H1 (cell line): Measurements from ENCODE around the gene CNGA1. TPM values are rescaled to one million over a fixed set of nuclear protein-coding genes. Genes with fewer than 3 reads are reported as not detected.

Experiments
- CTCF ChIA-PET: fragments of 300-600 bp; sonication (Branson Sonifier 250); formaldehyde crosslinking; loops from one replicate; lab custom pipeline; 2021; ENCODE audit not compliant: partially characterized antibody; lab: Charles Lee
- POLR2A ChIA-PET: fragments of 300-600 bp; sonication (Branson Sonifier 250); formaldehyde crosslinking; loops from one replicate; lab custom pipeline; 2021; ENCODE audit warnings: inconsistent platforms; ENCODE audit not compliant: partially characterized antibody; lab: Charles Lee
- DNase-seq, 2 experiments: peaks; one replicate each; pipeline versions ENCODE4 v3.0.0 to v3.0.0-alpha.2; 2010 to 2022; ENCODE audit warnings: low spot score in 2 of 2, low read depth in 1 of 2, mixed read lengths in 1 of 2
- FAIRE-seq: peaks from 2 replicates; lab custom pipeline; 2011; peaks lifted over from hg19 to GRCh38; lab: Jason Lieb, UNC
- H2AFZ ChIP-seq: 2 replicates; pipeline ENCODE4 v1.8.1; 2012; ENCODE audit warnings: low read length, inconsistent platforms
- H2AK5ac ChIP-seq: 2 replicates; pipeline ENCODE4 v1.6.1; 2013; ENCODE audit warnings: low read depth, low read length
- H2BK120ac ChIP-seq: replicated peaks from 2 replicates; pipeline ENCODE3; 2013; ENCODE audit warnings: low read depth, low read length, inconsistent platforms
- H2BK12ac ChIP-seq: 2 replicates; pipeline ENCODE4 v1.6.1; 2013; ENCODE audit warnings: low read depth, low read length
- H2BK15ac ChIP-seq: 2 replicates; pipeline ENCODE4 v1.6.1; 2013; ENCODE audit warnings: low read length
- H2BK20ac ChIP-seq: 2 replicates; pipeline ENCODE4 v1.6.1; 2013; ENCODE audit warnings: low read length
- H2BK5ac ChIP-seq: 2 replicates; pipeline ENCODE4 v1.6.1; 2013; ENCODE audit warnings: low read depth, low read length
- H3K14ac ChIP-seq: 2 replicates; pipeline ENCODE4 v1.6.1; 2013; ENCODE audit warnings: inconsistent platforms; ENCODE audit not compliant: insufficient read length
- H3K18ac ChIP-seq: 2 replicates; pipeline ENCODE4 v1.6.1; 2013; ENCODE audit warnings: low read length; ENCODE audit errors: extremely low read depth
- H3K23ac ChIP-seq: 2 replicates; pipeline ENCODE4 v1.6.1; 2013; ENCODE audit warnings: inconsistent platforms; ENCODE audit not compliant: insufficient read length
- H3K23me2 ChIP-seq: 2 replicates; pipeline ENCODE4 v1.6.1; 2013; ENCODE audit warnings: low read depth, low read length
- H3K27ac ChIP-seq: 2 replicates; pipeline ENCODE4 v1.6.1; 2011; ENCODE audit warnings: low read depth, low read length, inconsistent platforms
- H3K27me3 ChIP-seq, 4 experiments: replicated peaks in 1 of 4; 1 replicate in 1 of 4; 2 replicates in 3 of 4; pipeline versions ENCODE4 v1.6.1 to v1.8.1; 2011 to 2013; ENCODE audit warnings: low read length in 3 of 4, mild to moderate bottlenecking in 3 of 4, inconsistent platforms in 2 of 4, mixed read lengths in 2 of 4, moderate library complexity in 1 of 4; ENCODE audit not compliant: control insufficient read depth in 3 of 4, insufficient read depth in 3 of 4; ENCODE audit errors: extremely low read depth in 1 of 4
- H3K36me3 ChIP-seq, 4 experiments: 2 replicates each; pipeline versions ENCODE4 v1.6.1 to v1.8.1; 2011 to 2013; ENCODE audit warnings: mild to moderate bottlenecking in 4 of 4, low read length in 3 of 4, moderate library complexity in 2 of 4, control low read depth in 1 of 4, inconsistent platforms in 1 of 4; ENCODE audit not compliant: insufficient read depth in 4 of 4, control insufficient read depth in 2 of 4
- H3K4ac ChIP-seq: replicated peaks from 2 replicates; pipeline ENCODE3; 2013; ENCODE audit warnings: low read length, low read depth, mixed read lengths, inconsistent platforms; ENCODE audit not compliant: insufficient read length
- H3K4me1 ChIP-seq, 4 experiments: replicated peaks in 1 of 4; 1 replicate in 1 of 4; 2 replicates in 3 of 4; pipeline versions ENCODE4 v1.6.1 to v1.8.1; 2011 to 2013; ENCODE audit warnings: low read length in 3 of 4, inconsistent platforms in 2 of 4, mixed read lengths in 1 of 4; ENCODE audit not compliant: insufficient read depth in 4 of 4, control insufficient read depth in 3 of 4
- H3K4me2 ChIP-seq, 2 experiments: 2 replicates each; pipeline versions ENCODE4 v1.6.1 to v1.8.1; 2011 to 2013; ENCODE audit warnings: low read depth in 2 of 2, low read length in 2 of 2, control low read depth in 1 of 2, inconsistent platforms in 1 of 2, mild to moderate bottlenecking in 1 of 2; ENCODE audit not compliant: insufficient read depth in 1 of 2
- H3K4me3 ChIP-seq, 4 experiments: fragments of 200-600, 300-600 bp in 1 of 4; sonication (generic), shearing (Covaris generic), sonication (Bioruptor Twin) in 1 of 4; 2 replicates each; pipeline versions ENCODE4 v1.5.1 to v1.8.1; 2011 to 2016; ENCODE audit warnings: low read length in 4 of 4, low read depth in 3 of 4, control low read depth in 2 of 4, inconsistent platforms in 2 of 4, mild to moderate bottlenecking in 2 of 4, mixed read lengths in 1 of 4, moderate library complexity in 1 of 4; ENCODE audit not compliant: insufficient read depth in 2 of 4; ENCODE audit errors: extremely low read depth in 1 of 4
- H3K56ac ChIP-seq: replicated peaks from 2 replicates; pipeline ENCODE3; 2013; ENCODE audit warnings: low read depth, mild to moderate bottlenecking, mixed read lengths, low read length, inconsistent platforms; ENCODE audit not compliant: insufficient read length
- H3K79me1 ChIP-seq: 2 replicates; pipeline ENCODE4 v1.6.1; 2013; ENCODE audit warnings: low read depth, low read length, control low read depth
- H3K79me2 ChIP-seq, 2 experiments: 2 replicates each; pipeline versions ENCODE4 v1.6.1 to v1.8.1; 2012 to 2013; ENCODE audit warnings: low read length in 2 of 2, mild to moderate bottlenecking in 2 of 2, inconsistent platforms in 1 of 2; ENCODE audit not compliant: insufficient read depth in 2 of 2, control insufficient read depth in 1 of 2
- H3K9ac ChIP-seq, 4 experiments: replicated peaks in 1 of 4; 1 replicate in 1 of 4; 2 replicates in 3 of 4; pipeline versions ENCODE4 v1.6.1 to v1.8.1; 2011 to 2013; ENCODE audit warnings: low read depth in 3 of 4, low read length in 3 of 4, control low read depth in 2 of 4, mild to moderate bottlenecking in 2 of 4, moderate library complexity in 2 of 4, inconsistent platforms in 1 of 4; ENCODE audit errors: extremely low read depth in 1 of 4
- H3K9me3 ChIP-seq, 2 experiments: 2 replicates each; pipeline versions ENCODE4 v1.6.1 to v1.8.1; 2012 to 2013; ENCODE audit warnings: mild to moderate bottlenecking in 2 of 2, moderate library complexity in 2 of 2, control low read depth in 1 of 2, inconsistent platforms in 1 of 2, low read depth in 1 of 2, low read length in 1 of 2, mixed read lengths in 1 of 2; ENCODE audit not compliant: insufficient read depth in 2 of 2
- H4K20me1 ChIP-seq, 2 experiments: replicated peaks in 1 of 2; 2 replicates each; pipeline versions ENCODE3 to v1.8.1; 2011 to 2013; ENCODE audit warnings: inconsistent platforms in 2 of 2, low read length in 2 of 2, mild to moderate bottlenecking in 1 of 2; ENCODE audit not compliant: insufficient read depth in 2 of 2, control insufficient read depth in 1 of 2
- H4K5ac ChIP-seq: 2 replicates; pipeline ENCODE4 v1.6.1; 2013; ENCODE audit warnings: low read length, low read depth, mixed read lengths, inconsistent platforms; ENCODE audit not compliant: insufficient read length
- H4K8ac ChIP-seq: 2 replicates; pipeline ENCODE4 v1.8.0; 2013; ENCODE audit warnings: mild to moderate bottlenecking, moderate library complexity, low read length, inconsistent platforms; ENCODE audit not compliant: insufficient read depth; ENCODE audit errors: extremely low read depth
- H4K91ac ChIP-seq: replicated peaks from 2 replicates; pipeline ENCODE3; 2013; ENCODE audit warnings: low read length, mixed read lengths, inconsistent platforms; ENCODE audit not compliant: insufficient read length
- CTBP2 ChIP-seq: IDR thresholded peaks from 2 replicates; pipeline ENCODE4 v1.7.0; 2011; ENCODE audit warnings: borderline replicate concordance, mild to moderate bottlenecking, moderate library complexity, mixed read lengths, low read length; ENCODE audit not compliant: insufficient read depth, insufficient read length
- SIN3A ChIP-seq, 2 experiments: IDR thresholded peaks in 1 of 2; conservative IDR thresholded peaks in 1 of 2; 2 replicates each; pipeline ENCODE4 v1.6.1; 2011 to 2012; ENCODE audit warnings: low read length in 2 of 2, improper control_type of control experiment in 1 of 2, low read depth in 1 of 2, mild to moderate bottlenecking in 1 of 2
- WGBS, 2 experiments: shearing (Covaris generic) in 1 of 2; methylation state at CpG; one replicate each; pipeline versions ENCODE4 v1.1.6 to v1.1.7; 2013 to 2015; ENCODE audit warnings: low lambda C conversion rate in 2 of 2, mixed read lengths in 2 of 2, inconsistent platforms in 1 of 2, low coverage in 1 of 2, missing lambda C conversion rate in 1 of 2; ENCODE audit not compliant: insufficient replicate concordance in 2 of 2, insufficient coverage in 1 of 2, insufficient read length in 1 of 2; ENCODE audit errors: extremely low coverage in 1 of 2, missing lambda C conversion rate in 1 of 2; 5-methylcytosine and 5-hydroxymethylcytosine counted together
- polyA plus RNA-seq, 7 experiments: library from polyadenylated mRNA; depleted of rRNA in 3 of 7; stranded (reverse) in 5 of 7; unstranded in 2 of 7; fragments of >200 nt in 5 of 7; fragments of 200-250 nt in 2 of 7; gene quantifications; 1 replicate in 5 of 7; 2 replicates in 1 of 7; 4 replicates in 1 of 7; pipeline versions ENCODE4 v1.2.1 to v1.2.3, GENCODE V29; 2011 to 2013; ENCODE audit warnings: missing spikeins in 2 of 7, mixed read lengths in 2 of 7
- total RNA-seq: library from RNA; stranded (reverse); fragmentation: NEBNext Ultra II Directional; extraction: Animal tissue kit (Norgen Biotek cat#: 25700); gene quantifications from 2 replicates; pipeline ENCODE4 v1.2.1, GENCODE V29; 2021

CNGA1 gene
- total and polyA plus RNA-seq, 2 of the 8 experiments (the other 6 are each of a cell fraction or from before 2014, with no cell fraction given) = 0.17 to 0.54 TPM

DNA sequence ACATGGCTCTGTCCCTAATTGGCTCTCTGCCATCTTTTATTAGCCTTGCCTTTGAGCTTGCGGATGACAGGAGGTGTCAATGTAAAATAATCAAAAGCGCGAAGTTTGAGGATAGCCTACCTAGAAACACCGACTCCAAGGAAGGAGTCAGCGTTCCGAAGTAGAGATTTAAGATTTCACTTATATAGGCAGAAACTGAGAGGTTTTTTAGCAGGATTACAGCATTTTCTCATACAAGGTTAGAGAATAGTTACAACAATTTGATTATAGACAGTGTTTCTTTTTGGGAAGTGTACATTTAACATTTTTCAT lies 101.6 kb downstream of the CNGA1 start:
- Histone ChIP-seq H4K20me1 (no peaks in the 10 kb centered on the region), H3K79me1 (no peaks in the 10 kb centered on the region), H2BK20ac (no peak overlapping the region), H3K79me2 (peaks cover 0 to 33% of the 10 kb centered on the region in 2 experiments; a peak in 3 of 4 replicates), H2BK5ac (no peak overlapping the region), H3K9ac (peak overlapping the region in 2 of 4 experiments; percentile 46 to 76; a peak in 3 of 7 replicates), H3K4me3 (peak overlapping the region; percentile 50 to 96 (median 92)), H3K9me3 (no peaks in the 10 kb centered on the region), H3K56ac (no peak overlapping the region), H4K8ac (no peak overlapping the region; the same call in 1 of the 2 replicates), H3K27me3 (no peaks in the 10 kb centered on the region), H3K4me2 (peak overlapping the region; percentile 91 to 94), H3K18ac (no peak overlapping the region), H3K4ac (no peak overlapping the region), H4K5ac (no peak overlapping the region), H2AFZ (peak overlapping the region; percentile 99), H2BK15ac (no peak overlapping the region), H3K23ac (no peak overlapping the region), H2AK5ac (no peak overlapping the region), H2BK120ac (no peak overlapping the region), H3K27ac (no peak overlapping the region), H4K91ac (no peak overlapping the region), H3K14ac (no peak overlapping the region), H2BK12ac (no peak overlapping the region), H3K23me2 (peaks cover 5% of the 10 kb centered on the region; the same call in 1 of the 2 replicates), H3K36me3 (peaks cover 0 to 15% (median 4%) of the 10 kb centered on the region in 4 experiments; a peak in 3 of 8 replicates), H3K4me1 (peaks cover 0 to 2% (median 0%) of the 10 kb centered on the region in 4 experiments; a peak in 1 of 7 replicates)
- POLR2A ChIA-PET = interaction anchor here (0.5 to 2.5 kb wide), 7 partner anchors 9 to 76 kb away, joined by 3 to 21 read pairs (median 4); no protein-coding TSS in a partner anchor
- CTCF ChIA-PET = interaction anchor here (1.0 to 1.1 kb wide), 2 partner anchors 13 to 19 kb away, joined by 3 to 4 read pairs; no protein-coding TSS in a partner anchor
- FAIRE-seq (no peak), DNase-seq (no peak)
- TF ChIP-seq CTBP2 (no peak), SIN3A (conservative IDR thresholded peaks at IDR 0.05 in 1 of 2, IDR thresholded peaks at IDR 0.05 in 1 of 2; ENCODE audit: low read depth in 1 of 2, low read length in 2 of 2) (peak in 1 of 2 experiments; percentile 9; a peak in 1 of 4 replicates)
- whole genome bisulfite sequencing, 2 experiments = 6% methylated on average over 6 of the region's 6 CpGs; no CpG with 5 or more reads in 1 of the 2 experiments
